K562 (cell line): ENCODE results near the gene PPP2R2D. TPM values are rescaled to one million over a fixed set of nuclear protein-coding genes. Genes with fewer than 3 reads are reported as not detected.

Source experiments
- C11orf30 ChIP-seq: fragments of 450-650 bp; IDR thresholded peaks from 2 replicates; pipeline ENCODE4 v1.6.1; 2016; ENCODE audit warnings: low read depth, mild to moderate bottlenecking
- CREBBP ChIP-seq: IDR thresholded peaks from one replicate; pipeline ENCODE4 v1.6.1; 2012; ENCODE audit warnings: low read depth, mild to moderate bottlenecking, control low read depth, inconsistent platforms, low read length
- CREM ChIP-seq: IDR thresholded peaks from 2 replicates; pipeline ENCODE4 v1.6.1; 2014; ENCODE audit warnings: antibody characterized with exemption, low read depth
- DPF2 ChIP-seq: fragments of 450-650 bp; IDR thresholded peaks from 2 replicates; pipeline ENCODE4 v1.6.1; 2016
- EP300 ChIP-seq: IDR thresholded peaks from 2 replicates; pipeline ENCODE4 v1.6.1; 2012; ENCODE audit warnings: low read length, improper control_type of control experiment
- HLTF ChIP-seq: fragments of 450-650 bp; IDR thresholded peaks from 2 replicates; pipeline ENCODE4 v1.6.1; 2016
- JUNB ChIP-seq: fragments of 450-650 bp; formaldehyde crosslinking; conservative IDR thresholded peaks from 2 replicates; pipeline ENCODE4 v1.4.0; 2020; ENCODE audit warnings: mild to moderate bottlenecking
- LARP7 ChIP-seq: fragments of 450-650 bp; IDR thresholded peaks from 2 replicates; pipeline ENCODE4 v1.6.1; 2016
- MAFG ChIP-seq: fragments of 450-650 bp; conservative IDR thresholded peaks from 2 replicates; pipeline ENCODE4 v1.6.1; 2016; ENCODE audit warnings: missing genetic modification characterization, missing compliant biosample characterization
- RBBP5 ChIP-seq: fragments of 200-600 bp; sonication (generic); IDR thresholded peaks from 2 replicates; pipeline ENCODE4 v1.6.1; 2012; ENCODE audit warnings: borderline replicate concordance, mild to moderate bottlenecking, low read length, control low read depth, inconsistent platforms; ENCODE audit not compliant: insufficient read depth, poor library complexity, severe bottlenecking
- RBFOX2 ChIP-seq: fragments of 200-400 bp; formaldehyde crosslinking; IDR thresholded peaks from 2 replicates; pipeline ENCODE4 v1.6.1; 2017; ENCODE audit warnings: low read depth, mild to moderate bottlenecking, low read length, moderate library complexity
- SAFB2 ChIP-seq: fragments of 200-400 bp; formaldehyde crosslinking; IDR thresholded peaks from 2 replicates; pipeline ENCODE4 v1.6.1; 2018; ENCODE audit warnings: borderline replicate concordance, low read length, low read depth, moderate library complexity; ENCODE audit not compliant: severe bottlenecking
- ZKSCAN1 ChIP-seq: fragments of 150-350 bp; IDR thresholded peaks from 2 replicates; pipeline ENCODE4 v1.6.1; 2016; ENCODE audit warnings: low read depth, low read length
- ZNF174 ChIP-seq: fragments of 250-450 bp; sonication (Bioruptor Pico); IDR thresholded peaks from 2 replicates; pipeline ENCODE4 v1.4.0; 2020; ENCODE audit warnings: mild to moderate bottlenecking
- ZNF431 ChIP-seq: sonication (generic); formaldehyde crosslinking; IDR thresholded peaks from 2 replicates; pipeline ENCODE4 v1.8.0; 2022; ENCODE audit warnings: mild to moderate bottlenecking, missing genetic modification reagents
- ZNF561 ChIP-seq: fragments of 450-650 bp; formaldehyde crosslinking; conservative IDR thresholded peaks from 2 replicates; pipeline ENCODE4 v1.4.0; 2020; ENCODE audit warnings: mild to moderate bottlenecking, moderate library complexity
- polyA plus RNA-seq, 8 experiments: library from polyadenylated mRNA; depleted of rRNA in 4 of 8; stranded (reverse) in 5 of 8; unstranded in 3 of 8; fragments of >200 nt; fragmentation: Nextera tagmentation in 2 of 8; fragmentation: Illumina TruSeq in 1 of 8; extraction: Ambion mirVana in 2 of 8; extraction: Trizol in 1 of 8; gene quantifications; 2 replicates each; pipeline versions ENCODE4 v1.2.1 to v1.2.3, GENCODE V29; 2011 to 2014; ENCODE audit warnings: inconsistent platforms in 1 of 8, missing spikeins in 1 of 8
- total RNA-seq, 7 experiments: library from RNA; depleted of rRNA in 6 of 7; stranded (reverse); fragments of >200 nt in 6 of 7; fragmentation: Illumina TruSeq in 2 of 7; extraction: Trizol in 2 of 7; gene quantifications; 2 replicates each; pipeline versions ENCODE4 v1.2.1 to v1.2.3, GENCODE V29; 2011 to 2021; ENCODE audit warnings: low replicate concordance in 1 of 7
- TF ChIP-seq, protein P1 (sequence below): fragments of 250-450 bp; sonication (Bioruptor Pico); IDR thresholded peaks from 2 replicates; pipeline ENCODE4 v1.5.0; 2021; ENCODE audit warnings: mild to moderate bottlenecking, moderate library complexity
- TF ChIP-seq, protein P2 (sequence below): fragments of 450-650 bp; IDR thresholded peaks from 2 replicates; pipeline ENCODE4 v1.6.1; 2018; ENCODE audit not compliant: partially characterized antibody
- TF ChIP-seq, protein P3 (sequence below): fragments of 250-450 bp; sonication (Bioruptor Pico); IDR thresholded peaks from 2 replicates; pipeline ENCODE4 v1.9.0; 2021; ENCODE audit warnings: mild to moderate bottlenecking, inconsistent platforms

The PPP2R2D gene
- total and polyA plus RNA-seq, 9 of the 15 experiments (the other 6 are each of a cell fraction or from before 2014, with no cell fraction given): 1.9 to 37.0 (median 26.8) TPM

DNA sequence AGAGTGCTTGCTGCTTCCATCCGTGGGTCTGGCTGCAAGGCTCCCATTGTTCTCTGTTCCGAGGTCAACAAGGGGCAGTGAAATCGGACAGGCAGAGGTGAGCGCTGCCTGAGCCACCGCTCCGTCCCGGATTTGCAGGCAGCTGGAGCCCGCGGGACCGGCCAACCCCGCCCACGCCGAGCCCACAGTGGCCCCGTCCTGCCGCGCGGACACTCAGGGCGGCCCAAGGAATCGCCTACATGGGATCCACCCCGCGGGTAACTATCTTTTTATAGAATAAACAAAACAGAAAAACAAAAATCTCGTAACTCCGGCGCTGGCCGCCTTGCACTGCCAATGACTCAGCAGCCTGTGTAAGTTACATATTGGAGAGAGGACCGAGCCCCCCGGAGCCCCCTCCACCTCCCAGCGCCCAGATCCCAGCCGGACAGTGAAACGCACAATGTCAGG lies 79.0 kb downstream of the PPP2R2D start (continued):
- TF ChIP-seq RBBP5 (no peak), EP300 (no peak), JUNB (CRISPR knock-in tag) (no peak), ZKSCAN1 (no peak), ZNF431 (CRISPR knock-in tag) (no peak), CREBBP (no peak), RBFOX2 (0 out of 2 replicates have a peak, but pooled peaks have one; percentile 34), CREM (0 out of 2 replicates have a peak, but pooled peaks have one; percentile 2), MAFG (tag) (peak; percentile 56), ZNF561 (CRISPR knock-in tag) (no peak), HLTF (no peak), C11orf30 (peak; percentile 65; the same call in 1 of the 2 replicates), LARP7 (no peak), ZNF174 (CRISPR knock-in tag) (no peak), DPF2 (no peak), SAFB2 (no peak)
- TF ChIP-seq, protein P1, sequence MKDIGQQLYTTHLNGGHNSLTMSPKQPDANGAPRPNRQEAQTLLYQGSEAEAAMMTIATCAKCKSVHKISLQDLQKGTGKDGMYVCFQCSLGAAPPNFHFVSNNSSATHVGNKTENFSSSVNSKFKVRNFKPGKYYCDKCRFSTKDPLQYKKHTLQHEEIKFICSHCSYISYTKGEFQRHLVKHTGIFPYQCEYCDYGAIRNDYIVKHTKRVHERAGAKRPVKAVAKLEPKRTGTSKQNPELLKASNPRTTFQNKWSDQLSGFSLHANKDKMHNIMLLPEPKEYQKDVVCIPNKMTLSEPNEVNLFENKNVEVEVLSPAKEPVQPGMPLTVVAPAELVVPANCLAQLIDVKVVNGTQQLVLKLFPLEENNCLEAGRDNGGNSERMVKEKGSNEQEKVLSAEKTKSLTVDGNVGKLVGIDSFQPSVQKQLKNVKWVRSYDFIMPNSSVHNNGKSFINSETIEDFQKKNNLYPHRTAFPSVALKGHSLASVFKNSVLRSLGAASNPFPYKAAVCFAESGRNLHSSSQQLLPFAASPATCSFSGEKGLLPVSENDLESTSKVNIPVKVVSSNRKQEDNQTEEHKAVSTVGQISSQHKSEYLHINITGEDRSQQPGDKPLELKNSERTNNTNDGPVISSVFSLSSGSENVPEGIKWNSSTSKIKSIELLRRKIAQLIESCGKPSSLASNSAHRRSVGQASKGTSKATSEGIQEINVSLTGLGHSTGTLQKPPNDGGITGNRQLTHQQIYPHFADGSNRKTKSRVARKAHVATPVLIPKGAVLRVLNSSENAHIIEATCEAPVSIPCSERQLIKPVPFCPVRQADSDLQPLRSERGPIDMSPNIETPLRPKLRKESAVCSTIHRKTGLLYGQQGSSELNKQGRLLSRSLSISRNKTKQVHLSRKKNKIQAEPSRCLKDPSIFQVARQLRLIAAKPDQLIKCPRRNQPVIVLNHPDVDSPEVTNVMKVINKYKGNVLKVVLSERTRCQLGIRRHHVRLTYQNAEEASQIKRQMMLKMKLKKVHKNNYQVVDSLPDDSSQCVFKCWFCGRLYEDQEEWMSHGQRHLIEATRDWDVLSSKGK (CRISPR knock-in tag): no peak
- TF ChIP-seq, protein P2, sequence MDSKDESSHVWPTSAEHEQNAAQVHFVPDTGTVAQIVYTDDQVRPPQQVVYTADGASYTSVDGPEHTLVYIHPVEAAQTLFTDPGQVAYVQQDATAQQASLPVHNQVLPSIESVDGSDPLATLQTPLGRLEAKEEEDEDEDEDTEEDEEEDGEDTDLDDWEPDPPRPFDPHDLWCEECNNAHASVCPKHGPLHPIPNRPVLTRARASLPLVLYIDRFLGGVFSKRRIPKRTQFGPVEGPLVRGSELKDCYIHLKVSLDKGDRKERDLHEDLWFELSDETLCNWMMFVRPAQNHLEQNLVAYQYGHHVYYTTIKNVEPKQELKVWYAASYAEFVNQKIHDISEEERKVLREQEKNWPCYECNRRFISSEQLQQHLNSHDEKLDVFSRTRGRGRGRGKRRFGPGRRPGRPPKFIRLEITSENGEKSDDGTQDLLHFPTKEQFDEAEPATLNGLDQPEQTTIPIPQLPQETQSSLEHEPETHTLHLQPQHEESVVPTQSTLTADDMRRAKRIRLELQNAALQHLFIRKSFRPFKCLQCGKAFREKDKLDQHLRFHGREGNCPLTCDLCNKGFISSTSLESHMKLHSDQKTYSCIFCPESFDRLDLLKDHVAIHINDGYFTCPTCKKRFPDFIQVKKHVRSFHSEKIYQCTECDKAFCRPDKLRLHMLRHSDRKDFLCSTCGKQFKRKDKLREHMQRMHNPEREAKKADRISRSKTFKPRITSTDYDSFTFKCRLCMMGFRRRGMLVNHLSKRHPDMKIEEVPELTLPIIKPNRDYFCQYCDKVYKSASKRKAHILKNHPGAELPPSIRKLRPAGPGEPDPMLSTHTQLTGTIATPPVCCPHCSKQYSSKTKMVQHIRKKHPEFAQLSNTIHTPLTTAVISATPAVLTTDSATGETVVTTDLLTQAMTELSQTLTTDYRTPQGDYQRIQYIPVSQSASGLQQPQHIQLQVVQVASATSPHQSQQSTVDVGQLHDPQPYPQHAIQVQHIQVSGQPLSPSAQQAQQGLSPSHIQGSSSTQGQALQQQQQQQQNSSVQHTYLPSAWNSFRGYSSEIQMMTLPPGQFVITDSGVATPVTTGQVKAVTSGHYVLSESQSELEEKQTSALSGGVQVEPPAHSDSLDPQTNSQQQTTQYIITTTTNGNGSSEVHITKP: no peak
- TF ChIP-seq, protein P3, sequence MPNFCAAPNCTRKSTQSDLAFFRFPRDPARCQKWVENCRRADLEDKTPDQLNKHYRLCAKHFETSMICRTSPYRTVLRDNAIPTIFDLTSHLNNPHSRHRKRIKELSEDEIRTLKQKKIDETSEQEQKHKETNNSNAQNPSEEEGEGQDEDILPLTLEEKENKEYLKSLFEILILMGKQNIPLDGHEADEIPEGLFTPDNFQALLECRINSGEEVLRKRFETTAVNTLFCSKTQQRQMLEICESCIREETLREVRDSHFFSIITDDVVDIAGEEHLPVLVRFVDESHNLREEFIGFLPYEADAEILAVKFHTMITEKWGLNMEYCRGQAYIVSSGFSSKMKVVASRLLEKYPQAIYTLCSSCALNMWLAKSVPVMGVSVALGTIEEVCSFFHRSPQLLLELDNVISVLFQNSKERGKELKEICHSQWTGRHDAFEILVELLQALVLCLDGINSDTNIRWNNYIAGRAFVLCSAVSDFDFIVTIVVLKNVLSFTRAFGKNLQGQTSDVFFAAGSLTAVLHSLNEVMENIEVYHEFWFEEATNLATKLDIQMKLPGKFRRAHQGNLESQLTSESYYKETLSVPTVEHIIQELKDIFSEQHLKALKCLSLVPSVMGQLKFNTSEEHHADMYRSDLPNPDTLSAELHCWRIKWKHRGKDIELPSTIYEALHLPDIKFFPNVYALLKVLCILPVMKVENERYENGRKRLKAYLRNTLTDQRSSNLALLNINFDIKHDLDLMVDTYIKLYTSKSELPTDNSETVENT (CRISPR knock-in tag): no peak
